ENCODE results near the gene FAM219B.

DNA sequence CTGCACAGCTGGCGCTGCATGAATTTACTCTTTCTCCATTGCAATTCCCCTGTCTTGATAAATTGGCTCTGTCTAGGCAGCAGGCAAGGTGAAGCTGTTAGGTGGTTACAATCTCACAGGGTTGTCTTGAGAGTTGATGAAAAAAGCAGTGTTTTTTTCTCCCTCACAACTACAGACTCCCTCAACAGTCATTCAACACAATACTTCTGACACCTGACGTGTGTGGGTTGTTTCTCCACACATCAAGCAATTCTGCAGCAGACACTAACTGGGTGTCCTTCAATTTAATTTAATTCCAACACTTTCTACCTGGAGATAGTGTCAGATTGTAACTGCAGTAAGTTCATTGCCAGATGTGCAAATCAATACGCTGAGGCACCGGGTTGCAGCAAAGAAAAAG is 28.4 kb downstream of the FAM219B start:
- TF ChIP-seq, protein P1, sequence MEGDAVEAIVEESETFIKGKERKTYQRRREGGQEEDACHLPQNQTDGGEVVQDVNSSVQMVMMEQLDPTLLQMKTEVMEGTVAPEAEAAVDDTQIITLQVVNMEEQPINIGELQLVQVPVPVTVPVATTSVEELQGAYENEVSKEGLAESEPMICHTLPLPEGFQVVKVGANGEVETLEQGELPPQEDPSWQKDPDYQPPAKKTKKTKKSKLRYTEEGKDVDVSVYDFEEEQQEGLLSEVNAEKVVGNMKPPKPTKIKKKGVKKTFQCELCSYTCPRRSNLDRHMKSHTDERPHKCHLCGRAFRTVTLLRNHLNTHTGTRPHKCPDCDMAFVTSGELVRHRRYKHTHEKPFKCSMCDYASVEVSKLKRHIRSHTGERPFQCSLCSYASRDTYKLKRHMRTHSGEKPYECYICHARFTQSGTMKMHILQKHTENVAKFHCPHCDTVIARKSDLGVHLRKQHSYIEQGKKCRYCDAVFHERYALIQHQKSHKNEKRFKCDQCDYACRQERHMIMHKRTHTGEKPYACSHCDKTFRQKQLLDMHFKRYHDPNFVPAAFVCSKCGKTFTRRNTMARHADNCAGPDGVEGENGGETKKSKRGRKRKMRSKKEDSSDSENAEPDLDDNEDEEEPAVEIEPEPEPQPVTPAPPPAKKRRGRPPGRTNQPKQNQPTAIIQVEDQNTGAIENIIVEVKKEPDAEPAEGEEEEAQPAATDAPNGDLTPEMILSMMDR (IDR thresholded peaks at IDR 0.05): no peak
- TF ChIP-seq POLR2A (IDR thresholded peaks at IDR 0.05): no peak

Data from uterus (tissue), 2 donors.